HG02852 (cell line): ENCODE results near the gene ZNF280B.
"Not testable (repeated sequence)": the region's sequence is repeated elsewhere in the genome, so short reads cannot be mapped to it uniquely, and the experiment has no call there.

Experiments used
- ATAC-seq: cut with Tn5 transposase; IDR thresholded peaks from one replicate; pipeline ENCODE4 v1.9.1; 2021; ENCODE audit warnings: mild to moderate bottlenecking, moderate library complexity; ENCODE audit not compliant: unreplicated experiment

Gene ZNF280B

GRCh38 chr22:22512951-22513350 is 4.4 kb upstream of the ZNF280B start:
- ATAC-seq: no peak

- not testable (repeated sequence) for ATAC-seq
Observed at GRCh38 chr22:22510833-22511232, 2.3 kb upstream of the ZNF280B start.

- not testable (repeated sequence) for ATAC-seq
Observed at GRCh38 chr22:22509912-22510311, 1.4 kb upstream of the ZNF280B start.

GRCh38 chr22:22507743-22508273 is 734 bp downstream of the ZNF280B start:
- ATAC-seq: no peak

- no peak for ATAC-seq
Observed at GRCh38 chr22:22506736-22507135, 1.8 kb downstream of the ZNF280B start.

- ATAC-seq: no peak
Observed at GRCh38 chr22:22498267-22498666, 10.3 kb downstream of the ZNF280B start.

GRCh38 chr22:22491589-22491988 is 17.0 kb downstream of the ZNF280B start:
- not testable (repeated sequence) for ATAC-seq

- no peak for ATAC-seq
Observed at GRCh38 chr22:22488736-22489135, 19.8 kb downstream of the ZNF280B start.

- no peak for ATAC-seq
Observed at GRCh38 chr22:22487869-22488597, 20.5 kb downstream of the ZNF280B start.

- no peak for ATAC-seq
Observed at GRCh38 chr22:22487059-22487458, 21.5 kb downstream of the ZNF280B start.

GRCh38 chr22:22486132-22486899 is 22.2 kb downstream of the ZNF280B start:
- ATAC-seq: no peak

- no peak for ATAC-seq
Observed at GRCh38 chr22:22485524-22485923, 23.0 kb downstream of the ZNF280B start.

GRCh38 chr22:22484023-22484422 is 24.5 kb downstream of the ZNF280B start:
- ATAC-seq: no peak

GRCh38 chr22:22480940-22481339 is 27.6 kb downstream of the ZNF280B start:
- no peak for ATAC-seq

GRCh38 chr22:22479999-22480532 is 28.5 kb downstream of the ZNF280B start:
- no peak for ATAC-seq

- no peak for ATAC-seq
Observed at GRCh38 chr22:22479116-22479515, 29.4 kb downstream of the ZNF280B start.

GRCh38 chr22:22478470-22478869 is 30.1 kb downstream of the ZNF280B start:
- ATAC-seq: no peak

GRCh38 chr22:22474733-22475132 is 33.8 kb downstream of the ZNF280B start:
- no peak for ATAC-seq

- not testable (repeated sequence) for ATAC-seq
Observed at GRCh38 chr22:22471104-22471503, 37.4 kb downstream of the ZNF280B start.

- ATAC-seq: no peak
Observed at GRCh38 chr22:22469527-22469926, 39.0 kb downstream of the ZNF280B start.

GRCh38 chr22:22468794-22469469 is 39.6 kb downstream of the ZNF280B start:
- ATAC-seq: not testable (repeated sequence)
